H1 (cell line): ENCODE results near the gene MRPL43. TPM values are rescaled to one million over a fixed set of nuclear protein-coding genes. Genes with fewer than 3 reads are reported as not detected.
A peak's percentile ranks its signal among the peaks of the same experiment; 100 is the strongest.

Experiments used
- CTCF ChIA-PET: fragments of 300-600 bp; sonication (Branson Sonifier 250); formaldehyde crosslinking; loops from one replicate; lab custom pipeline; 2021; ENCODE audit not compliant: partially characterized antibody; lab: Charles Lee
- POLR2A ChIA-PET: fragments of 300-600 bp; sonication (Branson Sonifier 250); formaldehyde crosslinking; loops from one replicate; lab custom pipeline; 2021; ENCODE audit warnings: inconsistent platforms; ENCODE audit not compliant: partially characterized antibody; lab: Charles Lee
- DNase-seq, 2 experiments: peaks; one replicate each; pipeline versions ENCODE4 v3.0.0 to v3.0.0-alpha.2; 2010 to 2022; ENCODE audit warnings: low spot score in 2 of 2, low read depth in 1 of 2, mixed read lengths in 1 of 2
- FAIRE-seq: peaks from 2 replicates; lab custom pipeline; 2011; peaks lifted over from hg19 to GRCh38; lab: Jason Lieb, UNC
- H2AFZ ChIP-seq: 2 replicates; pipeline ENCODE4 v1.8.1; 2012; ENCODE audit warnings: low read length, inconsistent platforms
- H2AK5ac ChIP-seq: 2 replicates; pipeline ENCODE4 v1.6.1; 2013; ENCODE audit warnings: low read depth, low read length
- H2BK120ac ChIP-seq: replicated peaks from 2 replicates; pipeline ENCODE3; 2013; ENCODE audit warnings: low read depth, low read length, inconsistent platforms
- H2BK12ac ChIP-seq: 2 replicates; pipeline ENCODE4 v1.6.1; 2013; ENCODE audit warnings: low read depth, low read length
- H2BK15ac ChIP-seq: 2 replicates; pipeline ENCODE4 v1.6.1; 2013; ENCODE audit warnings: low read length
- H2BK20ac ChIP-seq: 2 replicates; pipeline ENCODE4 v1.6.1; 2013; ENCODE audit warnings: low read length
- H2BK5ac ChIP-seq: 2 replicates; pipeline ENCODE4 v1.6.1; 2013; ENCODE audit warnings: low read depth, low read length
- H3K14ac ChIP-seq: 2 replicates; pipeline ENCODE4 v1.6.1; 2013; ENCODE audit warnings: inconsistent platforms; ENCODE audit not compliant: insufficient read length
- H3K18ac ChIP-seq: 2 replicates; pipeline ENCODE4 v1.6.1; 2013; ENCODE audit warnings: low read length; ENCODE audit errors: extremely low read depth
- H3K23ac ChIP-seq: 2 replicates; pipeline ENCODE4 v1.6.1; 2013; ENCODE audit warnings: inconsistent platforms; ENCODE audit not compliant: insufficient read length
- H3K23me2 ChIP-seq: 2 replicates; pipeline ENCODE4 v1.6.1; 2013; ENCODE audit warnings: low read depth, low read length
- H3K27ac ChIP-seq: 2 replicates; pipeline ENCODE4 v1.6.1; 2011; ENCODE audit warnings: low read depth, low read length, inconsistent platforms
- H3K27me3 ChIP-seq, 4 experiments: replicated peaks in 1 of 4; 1 replicate in 1 of 4; 2 replicates in 3 of 4; pipeline versions ENCODE4 v1.6.1 to v1.8.1; 2011 to 2013; ENCODE audit warnings: low read length in 3 of 4, mild to moderate bottlenecking in 3 of 4, inconsistent platforms in 2 of 4, mixed read lengths in 2 of 4, moderate library complexity in 1 of 4; ENCODE audit not compliant: control insufficient read depth in 3 of 4, insufficient read depth in 3 of 4; ENCODE audit errors: extremely low read depth in 1 of 4
- H3K36me3 ChIP-seq, 4 experiments: 2 replicates each; pipeline versions ENCODE4 v1.6.1 to v1.8.1; 2011 to 2013; ENCODE audit warnings: mild to moderate bottlenecking in 4 of 4, low read length in 3 of 4, moderate library complexity in 2 of 4, control low read depth in 1 of 4, inconsistent platforms in 1 of 4; ENCODE audit not compliant: insufficient read depth in 4 of 4, control insufficient read depth in 2 of 4
- H3K4ac ChIP-seq: replicated peaks from 2 replicates; pipeline ENCODE3; 2013; ENCODE audit warnings: low read length, low read depth, mixed read lengths, inconsistent platforms; ENCODE audit not compliant: insufficient read length
- H3K4me1 ChIP-seq, 4 experiments: replicated peaks in 1 of 4; 1 replicate in 1 of 4; 2 replicates in 3 of 4; pipeline versions ENCODE4 v1.6.1 to v1.8.1; 2011 to 2013; ENCODE audit warnings: low read length in 3 of 4, inconsistent platforms in 2 of 4, mixed read lengths in 1 of 4; ENCODE audit not compliant: insufficient read depth in 4 of 4, control insufficient read depth in 3 of 4
- H3K4me2 ChIP-seq, 2 experiments: 2 replicates each; pipeline versions ENCODE4 v1.6.1 to v1.8.1; 2011 to 2013; ENCODE audit warnings: low read depth in 2 of 2, low read length in 2 of 2, control low read depth in 1 of 2, inconsistent platforms in 1 of 2, mild to moderate bottlenecking in 1 of 2; ENCODE audit not compliant: insufficient read depth in 1 of 2
- H3K4me3 ChIP-seq, 4 experiments: fragments of 200-600, 300-600 bp in 1 of 4; sonication (generic), shearing (Covaris generic), sonication (Bioruptor Twin) in 1 of 4; 2 replicates each; pipeline versions ENCODE4 v1.5.1 to v1.8.1; 2011 to 2016; ENCODE audit warnings: low read length in 4 of 4, low read depth in 3 of 4, control low read depth in 2 of 4, inconsistent platforms in 2 of 4, mild to moderate bottlenecking in 2 of 4, mixed read lengths in 1 of 4, moderate library complexity in 1 of 4; ENCODE audit not compliant: insufficient read depth in 2 of 4; ENCODE audit errors: extremely low read depth in 1 of 4
- H3K56ac ChIP-seq: replicated peaks from 2 replicates; pipeline ENCODE3; 2013; ENCODE audit warnings: low read depth, mild to moderate bottlenecking, mixed read lengths, low read length, inconsistent platforms; ENCODE audit not compliant: insufficient read length
- H3K79me1 ChIP-seq: 2 replicates; pipeline ENCODE4 v1.6.1; 2013; ENCODE audit warnings: low read depth, low read length, control low read depth
- H3K79me2 ChIP-seq, 2 experiments: 2 replicates each; pipeline versions ENCODE4 v1.6.1 to v1.8.1; 2012 to 2013; ENCODE audit warnings: low read length in 2 of 2, mild to moderate bottlenecking in 2 of 2, inconsistent platforms in 1 of 2; ENCODE audit not compliant: insufficient read depth in 2 of 2, control insufficient read depth in 1 of 2
- H3K9ac ChIP-seq, 4 experiments: replicated peaks in 1 of 4; 1 replicate in 1 of 4; 2 replicates in 3 of 4; pipeline versions ENCODE4 v1.6.1 to v1.8.1; 2011 to 2013; ENCODE audit warnings: low read depth in 3 of 4, low read length in 3 of 4, control low read depth in 2 of 4, mild to moderate bottlenecking in 2 of 4, moderate library complexity in 2 of 4, inconsistent platforms in 1 of 4; ENCODE audit errors: extremely low read depth in 1 of 4
- H3K9me3 ChIP-seq, 2 experiments: 2 replicates each; pipeline versions ENCODE4 v1.6.1 to v1.8.1; 2012 to 2013; ENCODE audit warnings: mild to moderate bottlenecking in 2 of 2, moderate library complexity in 2 of 2, control low read depth in 1 of 2, inconsistent platforms in 1 of 2, low read depth in 1 of 2, low read length in 1 of 2, mixed read lengths in 1 of 2; ENCODE audit not compliant: insufficient read depth in 2 of 2
- H4K20me1 ChIP-seq, 2 experiments: replicated peaks in 1 of 2; 2 replicates each; pipeline versions ENCODE3 to v1.8.1; 2011 to 2013; ENCODE audit warnings: inconsistent platforms in 2 of 2, low read length in 2 of 2, mild to moderate bottlenecking in 1 of 2; ENCODE audit not compliant: insufficient read depth in 2 of 2, control insufficient read depth in 1 of 2
- H4K5ac ChIP-seq: 2 replicates; pipeline ENCODE4 v1.6.1; 2013; ENCODE audit warnings: low read length, low read depth, mixed read lengths, inconsistent platforms; ENCODE audit not compliant: insufficient read length
- H4K8ac ChIP-seq: 2 replicates; pipeline ENCODE4 v1.8.0; 2013; ENCODE audit warnings: mild to moderate bottlenecking, moderate library complexity, low read length, inconsistent platforms; ENCODE audit not compliant: insufficient read depth; ENCODE audit errors: extremely low read depth
- H4K91ac ChIP-seq: replicated peaks from 2 replicates; pipeline ENCODE3; 2013; ENCODE audit warnings: low read length, mixed read lengths, inconsistent platforms; ENCODE audit not compliant: insufficient read length
- CBX8 ChIP-seq: fragments of 300-800, 300-1000 bp; sonication (generic); IDR thresholded peaks from 2 replicates; pipeline ENCODE4 v1.7.1; 2016; ENCODE audit warnings: low read depth, low read length, borderline replicate concordance
- CHD1 ChIP-seq: IDR thresholded peaks from 2 replicates; pipeline ENCODE4 v1.6.1; 2012; ENCODE audit warnings: low read depth, low read length, improper control_type of control experiment
- GTF2F1 ChIP-seq: IDR thresholded peaks from 2 replicates; pipeline ENCODE4 v1.6.1; 2012; ENCODE audit warnings: low read depth, low read length, improper control_type of control experiment, borderline replicate concordance
- RAD21 ChIP-seq, 2 experiments: IDR thresholded peaks in 1 of 2; conservative IDR thresholded peaks in 1 of 2; 2 replicates each; pipeline ENCODE4 v1.6.1; 2011; ENCODE audit warnings: low read depth in 2 of 2, low read length in 2 of 2, improper control_type of control experiment in 1 of 2, inconsistent platforms in 1 of 2, mild to moderate bottlenecking in 1 of 2, moderate library complexity in 1 of 2
- RNF2 ChIP-seq: fragments of 200-900, 300-1000 bp; sonication (generic); IDR thresholded peaks from 2 replicates; pipeline ENCODE4 v1.7.1; 2016; ENCODE audit warnings: borderline replicate concordance, low read depth, mild to moderate bottlenecking, antibody characterized with exemption, low read length; ENCODE audit not compliant: poor library complexity, severe bottlenecking; ENCODE audit errors: missing control alignments
- SIRT6 ChIP-seq: IDR thresholded peaks from one replicate; pipeline ENCODE4 v1.7.1; 2012; ENCODE audit warnings: low read length, inconsistent platforms
- SIX5 ChIP-seq: IDR thresholded peaks from 2 replicates; pipeline ENCODE4 v1.6.1; 2011; ENCODE audit warnings: mild to moderate bottlenecking, low read depth, low read length
- SP2 ChIP-seq: IDR thresholded peaks from 2 replicates; pipeline ENCODE4 v1.6.1; 2012; ENCODE audit warnings: mild to moderate bottlenecking, low read length, inconsistent platforms
- SP4 ChIP-seq: IDR thresholded peaks from 2 replicates; pipeline ENCODE4 v1.6.1; 2012; ENCODE audit warnings: low read length, inconsistent platforms
- WGBS, 2 experiments: shearing (Covaris generic) in 1 of 2; methylation state at CpG; one replicate each; pipeline versions ENCODE4 v1.1.6 to v1.1.7; 2013 to 2015; ENCODE audit warnings: low lambda C conversion rate in 2 of 2, mixed read lengths in 2 of 2, inconsistent platforms in 1 of 2, low coverage in 1 of 2, missing lambda C conversion rate in 1 of 2; ENCODE audit not compliant: insufficient replicate concordance in 2 of 2, insufficient coverage in 1 of 2, insufficient read length in 1 of 2; ENCODE audit errors: extremely low coverage in 1 of 2, missing lambda C conversion rate in 1 of 2; 5-methylcytosine and 5-hydroxymethylcytosine counted together
- polyA plus RNA-seq, 7 experiments: library from polyadenylated mRNA; depleted of rRNA in 3 of 7; stranded (reverse) in 5 of 7; unstranded in 2 of 7; fragments of >200 nt in 5 of 7; fragments of 200-250 nt in 2 of 7; gene quantifications; 1 replicate in 5 of 7; 2 replicates in 1 of 7; 4 replicates in 1 of 7; pipeline versions ENCODE4 v1.2.1 to v1.2.3, GENCODE V29; 2011 to 2013; ENCODE audit warnings: missing spikeins in 2 of 7, mixed read lengths in 2 of 7
- total RNA-seq: library from RNA; stranded (reverse); fragmentation: NEBNext Ultra II Directional; extraction: Animal tissue kit (Norgen Biotek cat#: 25700); gene quantifications from 2 replicates; pipeline ENCODE4 v1.2.1, GENCODE V29; 2021
- TF ChIP-seq, protein P1 (sequence below): IDR thresholded peaks from 2 replicates; pipeline ENCODE4 v1.6.1; 2012; ENCODE audit warnings: low read length, inconsistent platforms

The MRPL43 gene
- total and polyA plus RNA-seq, 2 of the 8 experiments (the other 6 are each of a cell fraction or from before 2014, with no cell fraction given) = 74.1 to 149 TPM

DNA sequence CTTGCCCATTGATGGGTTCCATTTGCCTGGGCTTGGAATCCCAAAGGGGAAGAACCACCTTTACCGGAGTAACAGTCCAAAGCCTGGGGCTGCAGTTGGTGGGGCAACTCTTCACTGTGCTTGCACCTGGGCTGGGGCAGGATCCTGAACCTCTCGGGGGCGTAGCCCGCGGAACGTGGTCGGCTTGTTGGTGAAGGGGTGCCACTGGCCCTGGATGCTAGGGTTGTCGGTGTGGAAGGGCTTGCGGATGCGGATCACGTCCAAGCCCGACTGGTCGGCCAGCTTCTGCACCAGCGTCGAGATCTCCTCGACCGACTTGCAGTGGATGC lies 710 bp downstream of the MRPL43 start:
- no peak for FAIRE-seq
- POLR2A ChIA-PET = interaction anchor here (1.0 to 4.4 kb wide), 9 partner anchors 10 to 425 kb away, joined by 3 to 34 read pairs (median 4); partner anchors contain the start of gene LZTS2
- Histone ChIP-seq H2BK12ac (no peak overlapping the region), H3K79me2 (peaks cover 17 to 51% of the 10 kb centered on the region in 2 experiments), H4K5ac (no peak overlapping the region), H3K27ac (no peak overlapping the region), H2BK20ac (no peak overlapping the region), H3K23me2 (peaks cover 9% of the 10 kb centered on the region; the same call in 1 of the 2 replicates), H2AK5ac (no peak overlapping the region), H3K9ac (peak overlapping the region; percentile 43 to 83 (median 75); a peak in 6 of 7 replicates), H3K4me2 (peak overlapping the region; percentile 85 to 98), H3K23ac (no peak overlapping the region), H4K20me1 (peaks cover 7 to 18% of the 10 kb centered on the region in 2 experiments), H3K79me1 (peaks cover 15% of the 10 kb centered on the region), H3K14ac (no peak overlapping the region), H2AFZ (no peak overlapping the region; the same call in 1 of the 2 replicates), H3K4ac (no peak overlapping the region), H3K56ac (peak overlapping the region; percentile 23), H3K36me3 (peaks cover 14 to 33% (median 26%) of the 10 kb centered on the region in 4 experiments), H4K8ac (peak overlapping the region; percentile 97; the same call in 1 of the 2 replicates), H3K18ac (no peak overlapping the region), H3K27me3 (no peaks in the 10 kb centered on the region), H2BK120ac (no peak overlapping the region), H3K9me3 (no peaks in the 10 kb centered on the region), H2BK5ac (peak overlapping the region; percentile 96), H3K4me3 (peak overlapping the region; percentile 68 to 92 (median 80)), H2BK15ac (no peak overlapping the region), H4K91ac (no peak overlapping the region), H3K4me1 (peaks cover 0 to 12% (median 5%) of the 10 kb centered on the region in 4 experiments; a peak in 4 of 7 replicates)
- no peak for DNase-seq
- CTCF ChIA-PET = interaction anchor here (0.6 to 26.8 kb wide), 9 partner anchors 8 to 286 kb away, joined by 3 to 464 read pairs (median 4); partner anchors contain the start of gene SEMA4G
- WGBS, 2 experiments = 24% methylated on average over 17 of the region's 17 CpGs; no CpG with 5 or more reads in 1 of the 2 experiments
- no peak for TF ChIP-seq CHD1
- TF ChIP-seq CBX8 = no peak
- no peak for TF ChIP-seq SP4
- TF ChIP-seq SIRT6 = no peak
- no peak for TF ChIP-seq RNF2
- TF ChIP-seq RAD21 (IDR thresholded peaks at IDR 0.05 in 1 of 2, conservative IDR thresholded peaks at IDR 0.05 in 1 of 2; ENCODE audit: low read depth in 2 of 2, low read length in 2 of 2) = no peak
- TF ChIP-seq GTF2F1 = no peak
- no peak for TF ChIP-seq SIX5
- no peak for TF ChIP-seq SP2
- TF ChIP-seq, protein P1, sequence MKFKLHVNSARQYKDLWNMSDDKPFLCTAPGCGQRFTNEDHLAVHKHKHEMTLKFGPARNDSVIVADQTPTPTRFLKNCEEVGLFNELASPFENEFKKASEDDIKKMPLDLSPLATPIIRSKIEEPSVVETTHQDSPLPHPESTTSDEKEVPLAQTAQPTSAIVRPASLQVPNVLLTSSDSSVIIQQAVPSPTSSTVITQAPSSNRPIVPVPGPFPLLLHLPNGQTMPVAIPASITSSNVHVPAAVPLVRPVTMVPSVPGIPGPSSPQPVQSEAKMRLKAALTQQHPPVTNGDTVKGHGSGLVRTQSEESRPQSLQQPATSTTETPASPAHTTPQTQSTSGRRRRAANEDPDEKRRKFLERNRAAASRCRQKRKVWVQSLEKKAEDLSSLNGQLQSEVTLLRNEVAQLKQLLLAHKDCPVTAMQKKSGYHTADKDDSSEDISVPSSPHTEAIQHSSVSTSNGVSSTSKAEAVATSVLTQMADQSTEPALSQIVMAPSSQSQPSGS = no peak
- TF ChIP-seq, all 59 proteins: peak for 0
